A549 treated with ZK216348 at 1 μM for 4 hours (cell line): ENCODE measurements around the gene FOS. TPM values are rescaled to one million over a fixed set of nuclear protein-coding genes. Genes with fewer than 3 reads are reported as not detected.

Experiments used
- total RNA-seq: library from RNA; stranded (reverse); fragments of 200-300 nt; extraction: Qiagen RNA extraction; gene quantifications from 5 replicates; pipeline ENCODE4 v1.2.3, GENCODE V29; 2022; ENCODE audit warnings: low read depth

FOS gene
- 6.9 to 11.8 TPM (median 9.8 TPM) in 5 replicates for total RNA-seq

GRCh38 chr14:75278422-75279152, at the start of gene FOS:
Gene FOS, plus strand, starts transcription at chr14:75278828. Its CDS starts 155 bp downstream, at chr14:75278983.

Other genes starting within 250 kb of the FOS start
- gene MLH3, start 227.4 kb upstream of the FOS start, total RNA-seq = 13.5 to 20.9 TPM (median 19.3 TPM) in 5 replicates
- gene ACYP1, start 214.8 kb upstream of the FOS start, total RNA-seq = 22.2 to 34.4 TPM (median 26.1 TPM) in 5 replicates
- gene ZC2HC1C, start 209.2 kb upstream of the FOS start, total RNA-seq = 3.9 to 5.3 TPM (median 4.1 TPM) in 5 replicates
- gene NEK9, start 151.8 kb upstream of the FOS start, total RNA-seq = 25.2 to 41.2 TPM (median 35.7 TPM) in 5 replicates
- 266 to 278 TPM (median 271 TPM) in 5 replicates for gene TMED10, start 102.2 kb upstream of the FOS start, total RNA-seq
- 26.0 to 44.2 TPM (median 38.3 TPM) in 5 replicates for gene JDP2, start 149.2 kb downstream of the FOS start, total RNA-seq
- not detected in 5 replicates for gene BATF, start 243.6 kb downstream of the FOS start, total RNA-seq